Retinal pigment epithelial cell (primary cell): ENCODE data around the gene NDUFB7.
"Not testable (repeated sequence)": the region's sequence is repeated elsewhere in the genome, so short reads cannot be mapped to it uniquely, and the experiment has no call there.

Source experiments
- DNase-seq: peaks from one replicate; pipeline ENCODE4 v3.0.0-alpha.2; 2010; ENCODE audit warnings: low read depth
- H3K4me3 ChIP-seq: 2 replicates; pipeline ENCODE4 v1.5.1; 2011; ENCODE audit warnings: mild to moderate bottlenecking, low read length, control low read depth, moderate library complexity
- TF ChIP-seq, protein P1 (sequence below): conservative IDR thresholded peaks from 2 replicates; pipeline ENCODE4 v1.5.1; 2011; ENCODE audit warnings: low read depth, low read length, control low read depth, inconsistent platforms

The NDUFB7 gene

DNA sequence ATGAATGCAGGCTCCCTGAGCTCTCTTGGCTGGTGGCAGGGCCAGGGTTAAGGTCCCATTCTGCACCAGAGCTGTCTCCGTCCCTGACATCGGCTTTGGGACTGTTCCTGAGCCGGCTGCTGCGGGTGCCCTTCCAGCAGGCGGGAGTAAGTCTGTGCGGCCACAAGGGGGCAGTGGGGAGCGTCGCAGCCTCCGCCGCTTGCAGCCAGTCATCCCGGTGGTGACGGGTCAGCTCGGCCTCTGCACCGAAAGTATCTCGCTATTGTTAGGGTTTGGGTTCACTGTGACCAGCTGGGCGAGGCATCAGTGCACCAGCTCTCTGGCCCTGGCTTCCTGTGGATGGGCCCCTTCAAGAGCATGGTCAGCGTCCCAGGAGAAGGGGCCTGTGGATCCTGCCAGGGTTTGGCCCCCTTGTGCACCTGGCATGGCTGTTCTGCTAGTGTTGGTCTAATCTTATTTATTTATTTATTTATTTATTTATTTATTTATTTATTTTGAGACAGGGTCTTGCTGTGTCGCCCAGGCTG is 15.1 kb downstream of the NDUFB7 start:
- TF ChIP-seq, protein P1, sequence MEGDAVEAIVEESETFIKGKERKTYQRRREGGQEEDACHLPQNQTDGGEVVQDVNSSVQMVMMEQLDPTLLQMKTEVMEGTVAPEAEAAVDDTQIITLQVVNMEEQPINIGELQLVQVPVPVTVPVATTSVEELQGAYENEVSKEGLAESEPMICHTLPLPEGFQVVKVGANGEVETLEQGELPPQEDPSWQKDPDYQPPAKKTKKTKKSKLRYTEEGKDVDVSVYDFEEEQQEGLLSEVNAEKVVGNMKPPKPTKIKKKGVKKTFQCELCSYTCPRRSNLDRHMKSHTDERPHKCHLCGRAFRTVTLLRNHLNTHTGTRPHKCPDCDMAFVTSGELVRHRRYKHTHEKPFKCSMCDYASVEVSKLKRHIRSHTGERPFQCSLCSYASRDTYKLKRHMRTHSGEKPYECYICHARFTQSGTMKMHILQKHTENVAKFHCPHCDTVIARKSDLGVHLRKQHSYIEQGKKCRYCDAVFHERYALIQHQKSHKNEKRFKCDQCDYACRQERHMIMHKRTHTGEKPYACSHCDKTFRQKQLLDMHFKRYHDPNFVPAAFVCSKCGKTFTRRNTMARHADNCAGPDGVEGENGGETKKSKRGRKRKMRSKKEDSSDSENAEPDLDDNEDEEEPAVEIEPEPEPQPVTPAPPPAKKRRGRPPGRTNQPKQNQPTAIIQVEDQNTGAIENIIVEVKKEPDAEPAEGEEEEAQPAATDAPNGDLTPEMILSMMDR: peak; percentile 95
- no peak for DNase-seq
- peak overlapping the region; percentile 25 for H3K4me3 ChIP-seq

DNA sequence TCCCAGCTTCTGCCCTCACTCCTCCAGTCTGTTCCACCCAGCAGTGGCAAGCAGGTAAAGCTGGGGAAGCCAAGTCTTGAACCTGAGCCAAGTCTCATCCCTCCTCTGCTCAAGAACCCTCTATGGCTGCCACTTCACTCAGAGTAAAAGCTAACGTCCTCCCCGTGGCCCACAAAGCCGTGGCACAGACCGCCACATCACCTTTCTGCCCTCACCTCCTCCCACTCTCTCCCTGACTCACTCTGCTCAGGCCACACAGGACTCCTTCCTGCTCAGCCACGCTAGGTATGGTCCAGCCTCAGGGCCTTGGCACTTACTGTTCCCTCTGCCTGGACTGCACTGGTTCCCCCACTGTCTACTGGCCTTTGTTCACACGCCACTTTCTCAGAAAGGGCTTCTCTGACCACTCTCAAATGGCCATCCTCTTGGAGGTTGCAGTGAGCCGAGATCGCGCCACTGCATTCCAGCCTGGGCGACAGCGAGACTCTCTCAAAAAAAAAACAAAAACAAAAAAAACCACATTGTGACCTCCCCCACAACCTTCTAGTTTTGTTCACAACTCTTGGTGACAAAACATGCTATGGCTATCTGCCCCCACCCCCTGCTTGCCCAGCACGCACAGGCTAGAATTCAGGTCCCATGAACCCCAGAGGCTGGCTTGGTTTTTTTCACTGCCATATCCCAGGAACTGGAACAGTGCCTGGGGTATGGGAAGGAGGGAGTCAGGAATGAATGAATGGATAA is 15.8 kb downstream of the NDUFB7 start:
- H3K4me3 ChIP-seq: no peak overlapping the region
- TF ChIP-seq, protein P1: no peak
- no peak for DNase-seq

DNA sequence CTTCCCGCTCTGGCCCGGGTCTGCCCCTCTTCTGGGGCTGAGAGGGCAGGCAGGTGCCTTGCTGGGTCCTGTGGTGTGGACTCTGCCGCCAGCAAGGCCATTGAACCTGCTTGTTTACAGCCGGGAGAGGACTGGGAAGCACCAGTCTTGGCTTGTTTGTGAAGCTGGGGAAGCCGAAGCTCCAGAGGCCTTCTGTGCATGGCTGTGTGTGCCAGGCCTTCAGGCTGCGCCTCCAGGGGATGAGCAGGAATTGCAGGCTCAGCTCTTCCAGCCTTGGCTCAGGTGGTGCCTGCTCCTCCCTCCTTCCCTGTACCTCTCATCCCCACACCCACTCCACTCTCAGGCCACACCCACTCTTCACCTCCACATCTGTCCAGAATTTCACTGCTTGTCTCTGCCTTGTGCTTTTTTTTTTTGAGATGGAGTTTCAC is 17.5 kb downstream of the NDUFB7 start:
- no peak overlapping the region for H3K4me3 ChIP-seq
- no peak for DNase-seq
- TF ChIP-seq, protein P1: no peak

DNA sequence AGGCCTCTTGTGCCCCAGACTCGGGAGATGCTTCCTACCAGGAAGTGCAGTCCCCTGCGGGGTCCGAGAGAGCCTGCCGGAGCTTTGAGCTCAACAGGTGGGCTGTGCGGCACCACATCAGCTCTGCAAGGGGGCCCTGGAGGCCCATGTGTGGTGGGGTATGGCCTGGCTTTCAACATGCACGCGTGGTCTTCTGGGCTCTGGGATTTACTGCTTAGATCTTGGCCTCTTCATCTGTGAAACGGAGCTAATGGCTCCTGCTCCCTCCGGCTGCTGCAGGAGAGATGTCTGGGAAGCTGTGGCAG is 18.0 kb downstream of the NDUFB7 start:
- TF ChIP-seq, protein P1: no peak
- no peak overlapping the region for H3K4me3 ChIP-seq
- DNase-seq: no peak

DNA sequence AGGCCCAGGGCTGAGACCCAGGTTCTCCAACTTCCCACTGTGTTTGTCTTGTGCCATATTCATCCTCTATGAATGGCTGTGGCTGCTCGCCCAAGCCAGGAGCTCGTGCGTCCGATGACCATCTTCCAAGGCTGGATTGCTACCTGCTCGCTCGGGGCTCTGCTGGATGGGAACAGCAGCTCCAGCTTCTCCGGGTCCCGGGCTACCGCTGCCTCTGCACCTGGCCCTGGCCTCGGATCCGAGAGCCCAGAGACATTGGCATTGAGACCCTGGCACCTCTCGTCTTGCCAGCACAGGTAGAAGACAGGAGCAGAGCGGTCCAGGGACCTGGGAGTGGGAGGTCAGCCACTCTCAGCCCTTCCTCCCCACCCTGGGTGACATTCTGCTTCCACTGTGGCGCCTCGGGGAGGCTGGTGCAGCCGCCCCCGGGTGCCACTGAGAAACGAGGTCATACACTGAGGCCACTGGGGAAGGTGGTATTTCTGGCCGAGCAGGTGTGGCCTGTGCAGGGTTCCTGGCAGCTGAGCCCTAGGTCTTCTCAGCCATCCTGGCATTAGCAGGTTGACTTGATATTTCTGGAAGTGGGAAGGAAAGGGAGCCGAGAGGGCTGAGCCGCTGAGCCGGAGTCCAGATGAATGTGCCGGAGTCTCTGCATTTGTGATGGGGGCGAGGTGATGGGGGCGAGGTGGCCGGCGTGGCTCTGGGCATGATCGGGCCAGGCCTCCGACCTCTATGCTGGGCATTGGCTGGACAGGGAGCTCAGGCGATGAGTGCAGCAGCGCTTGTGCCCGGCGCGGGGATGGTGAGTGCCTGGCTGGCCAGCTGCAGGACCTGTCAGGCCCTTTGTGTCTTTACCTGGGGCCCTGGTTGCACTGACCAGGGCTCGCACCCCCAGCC is 18.6 kb downstream of the NDUFB7 start:
- H3K4me3 ChIP-seq: no peak overlapping the region
- TF ChIP-seq, protein P1: no peak
- no peak for DNase-seq

DNA sequence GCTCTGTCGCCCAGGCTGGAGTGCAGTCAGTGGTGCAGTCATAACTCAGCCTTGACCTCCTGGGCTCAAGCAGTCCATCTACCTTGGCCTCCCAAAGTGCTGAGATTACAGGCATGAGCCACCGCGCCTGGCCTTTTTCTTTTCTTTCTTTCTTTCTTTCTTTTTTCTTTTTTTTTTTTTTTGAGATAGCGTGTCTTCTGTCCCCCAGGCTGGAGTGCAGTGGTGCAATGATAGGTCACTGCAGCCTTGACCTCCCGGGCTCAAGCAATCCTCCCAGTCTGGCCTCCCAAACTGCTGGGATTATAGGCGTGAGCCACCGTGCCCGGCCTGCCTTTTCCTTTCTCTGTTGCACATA is 19.9 kb downstream of the NDUFB7 start:
- H3K4me3 ChIP-seq, DNase-seq: not testable (repeated sequence)

DNA sequence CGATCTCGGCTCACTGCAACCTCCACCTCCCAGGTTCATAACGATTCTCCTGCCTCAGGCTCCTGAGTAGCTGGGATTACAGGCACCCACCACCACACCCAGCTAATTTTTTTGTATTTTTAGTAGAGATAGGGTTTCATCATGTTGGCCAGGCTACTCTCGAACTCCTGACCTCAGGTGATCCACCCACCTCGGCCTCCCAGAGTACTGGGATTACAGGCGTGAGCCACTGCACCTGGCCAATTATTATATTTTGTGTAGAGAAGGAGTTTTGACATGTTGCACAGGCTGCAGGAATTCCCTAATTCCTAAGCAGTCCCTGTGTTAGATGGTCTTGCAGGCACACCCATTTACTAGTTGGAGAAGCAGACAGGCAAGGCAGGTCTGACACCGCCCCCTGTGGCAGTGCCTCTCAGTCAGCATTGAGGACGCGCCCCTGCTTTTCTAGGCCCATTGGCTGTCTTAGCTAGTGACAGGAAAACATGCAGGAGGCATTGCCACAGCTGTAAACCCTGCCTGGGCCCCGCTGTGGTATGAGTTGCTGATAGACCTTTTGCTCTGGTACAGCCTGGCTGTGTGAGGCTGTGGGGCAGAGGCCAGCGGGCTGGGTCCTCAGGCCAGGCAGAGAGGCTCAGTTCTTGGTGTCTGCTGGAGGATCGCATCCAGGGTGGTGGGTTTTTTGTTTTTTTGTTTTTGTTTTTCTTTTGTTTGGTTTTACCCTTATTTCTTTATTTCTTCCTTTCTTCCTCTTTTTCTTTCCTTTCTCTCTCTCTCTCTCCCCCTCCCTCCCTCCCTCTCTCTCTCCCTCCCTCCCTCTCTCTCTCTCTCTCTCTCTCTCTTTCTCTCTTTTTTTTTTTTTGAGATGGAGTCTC is 20.5 kb downstream of the NDUFB7 start:
- TF ChIP-seq, protein P1: peak; percentile 55
- peak; percentile 25 for DNase-seq
- not testable (repeated sequence) for H3K4me3 ChIP-seq
